Measurements from ENCODE around the gene ACER2.

DNA sequence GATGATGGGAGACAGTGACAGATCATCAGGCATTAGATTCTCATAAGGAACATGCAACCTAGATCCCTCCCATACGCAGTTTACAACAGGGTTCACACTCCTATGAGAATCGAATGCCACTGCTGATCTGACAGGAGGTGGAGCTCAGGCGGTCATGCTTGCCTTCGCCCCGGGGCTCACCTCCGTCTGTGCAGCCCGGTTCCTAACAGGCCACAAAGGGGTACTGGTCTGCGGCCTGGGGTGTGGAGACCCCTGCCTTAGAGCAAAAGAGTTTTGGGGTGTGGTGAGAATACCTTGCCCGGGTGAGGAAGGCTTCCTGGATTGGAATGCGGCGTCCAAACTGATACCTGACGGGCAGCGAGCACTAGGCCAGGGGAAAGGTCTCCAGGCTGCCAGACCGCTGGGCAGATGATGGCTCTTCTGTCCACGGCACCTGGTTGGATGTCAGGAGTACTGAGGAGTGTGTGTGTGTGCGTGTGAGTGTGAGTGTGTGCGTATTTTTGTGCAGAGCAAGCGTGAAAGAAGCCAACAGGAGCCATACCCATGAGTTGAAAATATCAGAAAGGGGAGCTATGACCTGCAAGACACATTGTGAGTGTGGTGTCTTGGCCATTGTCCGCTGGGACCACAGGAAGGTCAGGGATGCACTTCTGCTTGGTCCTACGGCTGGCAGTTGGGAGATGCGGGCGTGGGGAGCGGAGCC lies 55.4 kb downstream of the ACER2 start:
- TF ChIP-seq, protein P1, sequence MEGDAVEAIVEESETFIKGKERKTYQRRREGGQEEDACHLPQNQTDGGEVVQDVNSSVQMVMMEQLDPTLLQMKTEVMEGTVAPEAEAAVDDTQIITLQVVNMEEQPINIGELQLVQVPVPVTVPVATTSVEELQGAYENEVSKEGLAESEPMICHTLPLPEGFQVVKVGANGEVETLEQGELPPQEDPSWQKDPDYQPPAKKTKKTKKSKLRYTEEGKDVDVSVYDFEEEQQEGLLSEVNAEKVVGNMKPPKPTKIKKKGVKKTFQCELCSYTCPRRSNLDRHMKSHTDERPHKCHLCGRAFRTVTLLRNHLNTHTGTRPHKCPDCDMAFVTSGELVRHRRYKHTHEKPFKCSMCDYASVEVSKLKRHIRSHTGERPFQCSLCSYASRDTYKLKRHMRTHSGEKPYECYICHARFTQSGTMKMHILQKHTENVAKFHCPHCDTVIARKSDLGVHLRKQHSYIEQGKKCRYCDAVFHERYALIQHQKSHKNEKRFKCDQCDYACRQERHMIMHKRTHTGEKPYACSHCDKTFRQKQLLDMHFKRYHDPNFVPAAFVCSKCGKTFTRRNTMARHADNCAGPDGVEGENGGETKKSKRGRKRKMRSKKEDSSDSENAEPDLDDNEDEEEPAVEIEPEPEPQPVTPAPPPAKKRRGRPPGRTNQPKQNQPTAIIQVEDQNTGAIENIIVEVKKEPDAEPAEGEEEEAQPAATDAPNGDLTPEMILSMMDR (IDR thresholded peaks at IDR 0.05), result no peak
- TF ChIP-seq POLR2A (IDR thresholded peaks at IDR 0.05), result no peak

Measured in Peyer's patch (tissue), 4 donors.